ENCODE data around the gene ZNF341.

ZNF341 gene

GRCh38 chr20:33702861-33703260, 28.9 kb upstream of the ZNF341 start:
- no peak for DNase-seq (ENCODE audit: low read depth)

GRCh38 chr20:33703498-33704137, 28.2 kb upstream of the ZNF341 start:
- DNase-seq (ENCODE audit: low read depth): no peak

GRCh38 chr20:33704197-33704924, 27.4 kb upstream of the ZNF341 start:
- no peak for DNase-seq (ENCODE audit: low read depth)

DNA sequence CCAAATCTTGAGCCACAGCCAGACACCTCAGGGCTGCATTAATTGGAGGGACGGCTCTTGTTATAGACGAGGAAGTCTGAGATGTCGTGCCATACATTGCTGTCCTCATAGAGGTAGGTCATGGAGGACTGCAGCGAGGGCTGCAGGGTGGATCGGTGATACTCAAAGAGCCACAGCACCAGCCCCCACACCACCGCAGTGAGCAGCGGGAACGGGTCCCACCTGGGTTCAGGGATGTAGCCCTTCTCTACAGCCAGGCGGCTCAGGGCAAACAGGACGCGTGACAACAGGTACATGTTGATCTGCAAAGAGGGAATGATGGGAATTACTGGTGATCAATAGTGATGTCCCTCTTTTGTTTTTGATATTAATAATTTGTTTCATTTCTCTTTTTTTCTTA, 24.1 kb upstream of the ZNF341 start:
- DNase-seq (ENCODE audit: low read depth): no peak

DNA sequence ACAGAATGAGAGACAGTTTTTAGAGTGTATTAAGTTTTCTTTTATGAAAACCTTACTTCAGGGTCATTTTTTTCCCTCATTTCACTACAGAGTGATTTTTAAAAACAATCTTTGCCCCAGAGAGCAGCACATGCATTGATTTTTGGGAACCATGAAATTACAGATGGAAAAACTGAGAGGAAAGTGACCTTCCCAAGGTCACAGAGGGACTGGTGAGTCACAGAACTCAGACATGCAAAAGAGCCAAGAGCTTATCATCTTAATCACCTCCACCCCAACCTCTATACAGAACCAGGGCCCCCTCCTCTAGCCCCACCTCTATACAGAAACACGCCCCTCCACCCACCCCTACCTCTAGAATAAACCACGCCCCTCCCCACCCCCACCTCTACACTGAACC, 22.4 kb upstream of the ZNF341 start:
- no peak for DNase-seq (ENCODE audit: low read depth)

GRCh38 chr20:33709905-33710541, 21.8 kb upstream of the ZNF341 start:
- no peak for DNase-seq (ENCODE audit: low read depth)

DNA sequence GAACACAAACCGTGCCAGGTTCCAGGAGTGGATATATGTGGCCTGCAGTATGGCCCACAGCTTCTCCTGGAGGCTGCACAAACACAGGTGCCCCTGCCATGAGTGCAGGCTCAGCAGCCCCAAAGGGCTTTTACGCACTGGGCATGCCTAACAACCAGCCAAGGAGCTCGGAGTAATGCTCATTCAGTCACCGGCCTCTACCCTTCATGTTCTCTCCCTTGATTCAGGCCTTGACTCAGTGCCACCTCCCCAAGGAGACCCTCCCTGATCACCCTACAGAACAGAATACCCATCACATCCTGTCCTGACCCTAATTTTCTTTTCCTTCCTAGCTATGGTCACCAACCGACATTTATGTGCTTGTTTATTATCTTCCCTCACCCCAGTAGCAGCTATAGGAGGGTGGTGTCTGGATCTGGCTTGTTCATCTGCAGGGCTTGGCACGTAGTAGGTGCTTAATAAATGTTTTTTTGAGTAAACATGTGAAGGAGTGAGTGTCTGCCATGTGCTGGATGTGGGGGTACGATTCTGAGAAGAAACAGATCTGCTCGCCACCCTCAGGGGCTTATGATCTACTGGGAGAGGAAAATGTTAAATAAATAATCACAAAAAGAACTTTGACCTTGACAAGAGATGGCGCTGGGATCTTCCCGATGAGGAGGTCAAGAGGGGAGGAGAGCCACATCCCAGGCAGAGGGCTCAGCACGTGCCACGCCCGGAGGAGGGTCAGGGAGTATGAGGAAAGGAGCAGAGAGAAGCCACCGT, 20.9 kb upstream of the ZNF341 start:
- DNase-seq (ENCODE audit: low read depth): no peak

DNA sequence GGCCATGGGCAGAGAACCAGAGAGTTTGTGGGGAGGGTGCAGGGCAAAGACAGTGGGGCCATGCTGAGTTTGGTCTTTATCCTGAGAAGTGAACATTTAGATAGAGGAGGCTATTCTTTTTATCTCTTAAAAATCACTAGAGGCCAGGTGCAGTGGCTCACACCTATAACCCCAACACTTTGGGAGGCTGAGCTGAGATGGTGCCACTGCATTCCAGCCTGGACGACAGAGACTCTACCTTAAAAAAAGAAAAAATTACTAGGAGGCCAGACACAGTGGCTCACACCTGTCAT, 20.4 kb upstream of the ZNF341 start:
- no peak for DNase-seq (ENCODE audit: low read depth)

DNA sequence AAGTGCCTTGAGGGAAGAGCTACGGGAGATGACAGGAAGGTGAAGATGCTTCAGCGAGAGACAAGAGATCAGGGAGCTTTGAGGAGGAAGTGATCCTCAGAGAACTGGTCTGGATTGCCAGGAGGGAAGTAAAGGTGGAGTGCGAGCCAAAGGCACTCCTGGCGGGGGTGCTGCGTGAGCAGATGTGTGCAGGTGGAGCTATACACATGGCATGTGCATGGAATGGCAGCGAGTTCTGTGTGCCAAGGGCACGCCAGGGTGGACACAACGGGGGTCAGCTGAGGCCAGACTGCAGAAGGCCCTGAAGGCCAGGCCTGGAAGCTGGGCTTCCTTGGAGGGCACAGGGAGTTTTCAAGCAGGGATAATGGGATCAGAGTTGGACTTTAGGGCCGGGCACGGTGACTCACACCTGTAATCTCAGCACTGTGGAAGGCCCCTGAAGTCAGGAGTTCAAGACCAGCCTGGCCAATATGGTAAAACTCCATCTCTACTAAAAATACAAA, 17.9 kb upstream of the ZNF341 start:
- DNase-seq (ENCODE audit: low read depth): no peak

- DNase-seq (ENCODE audit: low read depth): no peak
Observed at GRCh38 chr20:33716498-33716897, 15.3 kb upstream of the ZNF341 start.

DNA sequence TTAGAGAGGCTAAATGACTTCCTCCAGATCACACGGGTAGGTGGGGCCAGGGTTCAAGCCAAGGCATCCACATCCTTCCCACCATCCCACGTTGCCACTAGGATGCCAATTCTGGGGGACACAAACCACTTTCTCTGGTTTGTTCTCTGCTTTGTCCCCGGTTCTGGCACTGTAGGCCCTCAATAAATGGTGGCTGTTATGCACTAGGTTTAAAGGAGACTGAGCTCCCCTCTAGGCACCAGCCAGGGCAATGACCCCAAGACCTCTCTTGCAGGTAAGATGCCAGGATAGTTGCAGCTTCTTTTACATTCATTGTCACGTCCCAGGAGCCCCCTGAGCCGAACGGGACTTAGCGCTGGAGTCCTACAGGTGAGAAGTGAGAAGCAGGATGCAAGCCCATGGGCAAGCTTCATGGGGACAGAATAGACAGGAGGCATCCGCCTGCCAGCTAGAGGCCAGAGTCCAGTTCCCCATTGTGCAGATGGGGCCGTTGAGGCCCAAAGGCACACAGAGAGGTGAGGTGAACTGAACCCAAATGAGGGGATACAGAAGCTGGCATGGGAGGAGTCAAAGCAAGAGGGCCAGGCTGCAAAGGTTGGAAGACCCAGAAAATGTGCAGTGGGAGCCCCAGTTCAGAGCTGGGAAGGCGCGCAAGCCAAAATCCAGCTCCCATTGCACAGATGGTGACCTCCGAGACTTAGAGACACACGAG, 12.4 kb upstream of the ZNF341 start:
- DNase-seq (ENCODE audit: low read depth): no peak

- peak; percentile 36 for DNase-seq (ENCODE audit: low read depth)
Observed at GRCh38 chr20:33719989-33720709, 11.6 kb upstream of the ZNF341 start, which contains the start of gene PXMP4. TSS of gene PXMP4 (minus strand) at chr20:33720310. CDS start at chr20:33720207, 103 bp downstream.

GRCh38 chr20:33721391-33722140, 10.2 kb upstream of the ZNF341 start:
- DNase-seq (ENCODE audit: low read depth): no peak

DNA sequence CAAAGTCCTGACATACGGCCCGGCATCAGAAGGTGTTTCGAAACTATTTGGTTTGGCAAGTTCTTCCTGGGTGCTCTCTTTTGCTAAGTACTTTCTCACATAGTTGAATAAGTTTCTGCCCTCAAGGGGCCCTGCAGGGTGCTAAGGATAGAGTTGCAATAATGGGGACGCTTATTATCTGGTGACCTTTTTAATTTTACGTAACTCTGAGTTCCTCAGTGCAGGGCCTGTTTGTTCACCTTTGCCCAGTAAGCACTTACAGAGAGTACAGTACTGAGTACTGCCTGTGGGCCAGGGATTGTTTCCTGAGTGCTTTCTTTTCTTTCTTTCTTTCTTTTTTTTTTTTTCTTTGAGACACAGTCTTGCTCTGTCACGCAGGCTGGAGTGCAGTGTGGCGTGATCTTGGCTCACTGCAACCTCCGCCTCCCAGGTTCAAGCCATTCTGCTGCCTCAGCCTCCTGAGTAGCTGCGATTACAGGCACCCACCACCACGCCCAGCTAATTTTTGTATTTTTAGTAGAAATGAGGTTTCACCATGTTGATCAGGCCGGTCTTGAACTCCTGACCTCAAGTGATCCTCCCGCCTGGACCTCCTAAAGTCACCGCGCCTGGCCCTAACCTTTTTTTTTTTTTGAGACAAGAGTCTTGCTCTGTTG, 7.2 kb upstream of the ZNF341 start:
- no peak for DNase-seq (ENCODE audit: low read depth)

- no peak for DNase-seq (ENCODE audit: low read depth)
Observed at GRCh38 chr20:33725607-33726264, 6.1 kb upstream of the ZNF341 start.

GRCh38 chr20:33727115-33727479, 4.7 kb upstream of the ZNF341 start:
- DNase-seq (ENCODE audit: low read depth): no peak

GRCh38 chr20:33727806-33728205, 4.0 kb upstream of the ZNF341 start:
- DNase-seq (ENCODE audit: low read depth): no peak

DNA sequence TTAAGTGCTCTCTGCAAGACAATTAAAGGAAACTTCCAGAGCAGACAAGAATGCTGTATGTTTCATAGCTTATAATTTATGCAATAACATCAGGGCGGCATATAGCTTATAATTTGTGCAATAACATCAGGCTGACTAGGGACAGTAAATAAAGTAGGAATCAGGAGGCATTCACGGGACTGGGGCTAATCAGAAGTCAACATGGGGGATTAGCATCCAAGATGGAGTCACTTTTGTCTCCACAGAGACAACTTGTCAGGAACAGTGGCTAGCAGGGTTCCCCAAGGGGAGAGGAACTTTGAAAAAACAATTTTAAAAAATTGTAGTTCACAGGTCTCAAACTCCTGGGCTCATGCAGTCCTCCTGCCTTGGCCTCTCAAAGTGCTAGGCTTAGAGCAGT, 3.3 kb upstream of the ZNF341 start:
- no peak for DNase-seq (ENCODE audit: low read depth)

DNA sequence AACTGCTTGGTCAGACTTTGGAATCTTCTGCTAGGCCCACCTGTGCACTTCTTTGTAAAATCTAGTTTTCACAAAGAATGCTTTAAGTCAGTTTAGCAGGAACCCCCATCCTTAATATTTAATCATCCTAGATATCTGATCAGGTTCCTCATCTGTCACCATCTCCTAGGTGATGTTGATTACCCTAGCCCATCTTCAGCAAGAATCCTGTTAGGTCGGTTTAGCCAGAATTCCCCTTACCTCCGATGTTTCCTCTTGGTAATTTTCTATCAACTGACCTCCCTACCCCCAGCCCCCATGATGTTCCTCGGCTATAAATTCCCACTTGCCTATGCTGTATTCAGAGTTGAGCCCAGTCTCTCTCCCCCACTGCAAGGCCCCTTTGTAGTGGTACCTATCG, 2.7 kb upstream of the ZNF341 start:
- DNase-seq (ENCODE audit: low read depth): no peak

Measured in stimulated activated CD8-positive, alpha-beta memory T cell treated with anti-CD3 and anti-CD28 coated beads, Interleukin-15, amount 100 ng/mL, for 24 hours (primary cell).